Activated B cell treated with CpG ODN at 0.5 μM for 24 hours (primary cell): ENCODE results near the gene SYTL5. TPM values are rescaled to one million over a fixed set of nuclear protein-coding genes. Genes with fewer than 3 reads are reported as not detected.

Experiments
- ATAC-seq: fragments of 200-7000 bp; cut with Tn5 transposase; one replicate; pipeline ENCODE4 v1.10.0; 2021; ENCODE audit warnings: low read depth, mild to moderate bottlenecking, moderate library complexity
- CTCF ChIA-PET: fragments of 350-600 bp; sonication (Branson Sonifier 250); formaldehyde crosslinking; loops from one replicate; lab custom pipeline; 2021; ENCODE audit warnings: antibody characterized with exemption; lab: Charles Lee
- POLR2A ChIA-PET: fragments of 350-600 bp; sonication (Branson Sonifier 250); formaldehyde crosslinking; loops from one replicate; lab custom pipeline; 2021; ENCODE audit warnings: antibody characterized with exemption; lab: Charles Lee
- DNase-seq: peaks from one replicate; pipeline ENCODE4 v3.0.0; 2022
- H3K27ac Mint-ChIP-seq: one replicate; pipeline ENCODE4 v1.8.0; 2020; ENCODE audit warnings: mixed read lengths
- H3K27me3 Mint-ChIP-seq: one replicate; pipeline ENCODE4 v1.8.0; 2021; ENCODE audit warnings: mixed read lengths
- H3K36me3 Mint-ChIP-seq: one replicate; pipeline ENCODE4 v1.8.0; 2021; ENCODE audit warnings: low read depth, mixed read lengths
- H3K4me1 Mint-ChIP-seq: one replicate; pipeline ENCODE4 v1.8.0; 2021; ENCODE audit warnings: mixed read lengths
- H3K4me3 Mint-ChIP-seq: one replicate; pipeline ENCODE4 v1.8.0; 2020; ENCODE audit warnings: mild to moderate bottlenecking, mixed read lengths
- H3K9me3 Mint-ChIP-seq: one replicate; pipeline ENCODE4 v1.8.0; 2020; ENCODE audit warnings: mixed read lengths
- CTCF ChIP-seq: fragments of 200-600 bp; IDR thresholded peaks from one replicate; pipeline ENCODE4 v1.8.0; 2022; ENCODE audit warnings: antibody characterized with exemption, mild to moderate bottlenecking
- intact Hi-C: fragments of 100-400 bp; cut with micrococcal nuclease; formaldehyde crosslinking; loops from one replicate; pipeline ENCODE4 v1.15.1; 2024
- total RNA-seq: library from RNA; stranded (reverse); gene quantifications from 2 replicates; pipeline ENCODE4 v1.2.3, GENCODE V29; 2022

SYTL5 gene
- total RNA-seq, 1 donor from 2014 or later, result not detected

GRCh38 chrX:38156838-38157237 is 150.5 kb downstream of the SYTL5 start:
- Mint-ChIP-seq H3K36me3 (no peaks in the 10 kb centered on the region), H3K27me3 (no peaks in the 10 kb centered on the region), H3K9me3 (no peaks in the 10 kb centered on the region), H3K27ac (no peak overlapping the region), H3K4me1 (no peaks in the 10 kb centered on the region), H3K4me3 (no peak overlapping the region)
- ChIA-PET POLR2A (no interaction called here), CTCF (no interaction called here)
- no peak for DNase-seq
- intact Hi-C loops, result no loop called here
- no peak for ATAC-seq
- no peak for TF ChIP-seq CTCF

- no peaks in the 10 kb centered on the region for H3K4me1 Mint-ChIP-seq
- DNase-seq, result no peak
- TF ChIP-seq CTCF, result no peak
- CTCF ChIA-PET, result no interaction called here
- POLR2A ChIA-PET, result no interaction called here
- no peaks in the 10 kb centered on the region for H3K36me3 Mint-ChIP-seq
- no peaks in the 10 kb centered on the region for H3K27me3 Mint-ChIP-seq
- H3K27ac Mint-ChIP-seq, result no peak overlapping the region
- intact Hi-C loops, result no loop called here
- H3K4me3 Mint-ChIP-seq, result no peak overlapping the region
- ATAC-seq, result no peak
- H3K9me3 Mint-ChIP-seq, result no peaks in the 10 kb centered on the region
Observed at GRCh38 chrX:38163193-38163592, 156.8 kb downstream of the SYTL5 start.

- Mint-ChIP-seq H3K9me3 (no peaks in the 10 kb centered on the region), H3K27ac (no peak overlapping the region), H3K4me1 (no peaks in the 10 kb centered on the region), H3K4me3 (no peak overlapping the region), H3K36me3 (no peaks in the 10 kb centered on the region), H3K27me3 (no peaks in the 10 kb centered on the region)
- DNase-seq (no peak), ATAC-seq (no peak)
- CTCF ChIA-PET, result interaction anchor here (3.0 kb wide), 1 partner anchor 655 kb away, joined by 13 read pairs; no protein-coding TSS in a partner anchor
- intact Hi-C loops, result loop anchor here (5.0 kb wide), 1 partner anchor 238 kb away; no protein-coding TSS in a partner anchor
- no peak for TF ChIP-seq CTCF
- POLR2A ChIA-PET, result no interaction called here
Observed at GRCh38 chrX:38165023-38165422, 158.7 kb downstream of the SYTL5 start.

GRCh38 chrX:38166478-38167083 is 160.2 kb downstream of the SYTL5 start:
- ATAC-seq, result no peak
- DNase-seq, result no peak
- Mint-ChIP-seq H3K27me3 (no peaks in the 10 kb centered on the region), H3K36me3 (no peaks in the 10 kb centered on the region), H3K27ac (no peak overlapping the region), H3K4me1 (no peaks in the 10 kb centered on the region), H3K9me3 (no peaks in the 10 kb centered on the region), H3K4me3 (no peak overlapping the region)
- ChIA-PET CTCF (interaction anchor here (0.9 to 3.0 kb wide), 6 partner anchors 9 to 670 kb away, joined by 3 to 13 read pairs (median 4); no protein-coding TSS in a partner anchor), POLR2A (no interaction called here)
- intact Hi-C loops, result loop anchor here (1.0 to 5.0 kb wide), 4 partner anchors 239 to 671 kb away; no protein-coding TSS in a partner anchor
- peak; percentile 35 for TF ChIP-seq CTCF

GRCh38 chrX:38170556-38170955 is 164.2 kb downstream of the SYTL5 start:
- intact Hi-C loops, result no loop called here
- ATAC-seq (no peak), DNase-seq (no peak)
- Mint-ChIP-seq H3K27ac (no peak overlapping the region), H3K4me1 (no peaks in the 10 kb centered on the region), H3K27me3 (no peaks in the 10 kb centered on the region), H3K36me3 (no peaks in the 10 kb centered on the region), H3K4me3 (no peak overlapping the region), H3K9me3 (no peaks in the 10 kb centered on the region)
- POLR2A ChIA-PET, result no interaction called here
- TF ChIP-seq CTCF, result no peak
- CTCF ChIA-PET, result no interaction called here
